OCI-LY7 (cell line): ENCODE results near the gene ZNF532. TPM values are rescaled to one million over a fixed set of nuclear protein-coding genes. Genes with fewer than 3 reads are reported as not detected.

ENCODE experiments used
- BruUV-seq: library from RNA; stranded (reverse); fragments of 400-500 nt; replicated peaks from 2 replicates; lab custom pipeline; 2021; lab: Mats Ljungman, UMichigan
- CTCF ChIA-PET: fragments of 300-600 bp; sonication (Branson Sonifier 250); formaldehyde crosslinking; loops from one replicate; lab custom pipeline; 2022; ENCODE audit warnings: antibody characterized with exemption; ENCODE audit not compliant: unreplicated experiment; lab: Charles Lee
- POLR2A ChIA-PET: fragments of 300-600 bp; sonication (Branson Sonifier 250); formaldehyde crosslinking; loops from one replicate; lab custom pipeline; 2022; ENCODE audit warnings: antibody characterized with exemption; lab: Charles Lee
- DNase-seq: peaks from one replicate; pipeline ENCODE4 v3.0.0-alpha.2; 2015; ENCODE audit warnings: low spot score
- H2AFZ ChIP-seq: fragments of 200-600 bp; sonication (generic), shearing (Covaris generic); 2 replicates; pipeline ENCODE4 v1.6.1; 2014; ENCODE audit warnings: mild to moderate bottlenecking, antibody characterized with exemption, low read length, moderate library complexity
- H3K27ac ChIP-seq: fragments of 200-600 bp; sonication (generic); 2 replicates; pipeline ENCODE4 v1.5.1; 2014; ENCODE audit warnings: mixed run types, low read depth, mild to moderate bottlenecking, moderate library complexity, low read length, inconsistent platforms; ENCODE audit not compliant: poor library complexity, severe bottlenecking
- H3K36me3 ChIP-seq: fragments of 200-600 bp; sonication (generic); 2 replicates; pipeline ENCODE4 v1.6.1; 2014; ENCODE audit warnings: mild to moderate bottlenecking, antibody characterized with exemption, low read length, moderate library complexity, mixed read lengths; ENCODE audit not compliant: insufficient read depth
- H3K4me1 ChIP-seq: fragments of 200-600 bp; sonication (generic); 2 replicates; pipeline ENCODE4 v1.5.1; 2014; ENCODE audit warnings: mild to moderate bottlenecking, low read length; ENCODE audit not compliant: insufficient read depth, poor library complexity, severe bottlenecking
- H3K4me2 ChIP-seq: fragments of 200-600 bp; sonication (generic); 2 replicates; pipeline ENCODE4 v1.6.1; 2014; ENCODE audit warnings: mild to moderate bottlenecking, low read length
- H3K4me3 ChIP-seq: fragments of 200-600 bp; sonication (generic); 2 replicates; pipeline ENCODE4 v1.5.1; 2014; ENCODE audit warnings: mild to moderate bottlenecking, low read depth, low read length; ENCODE audit not compliant: poor library complexity, severe bottlenecking
- H3K79me2 ChIP-seq: fragments of 200-600 bp; sonication (generic); 2 replicates; pipeline ENCODE4 v1.6.1; 2016; ENCODE audit warnings: low read depth, mild to moderate bottlenecking, low read length, moderate library complexity, mixed read lengths; ENCODE audit not compliant: insufficient read depth
- H3K9me2 ChIP-seq: fragments of 200-600 bp; sonication (generic); 2 replicates; pipeline ENCODE4 v1.6.1; 2016; ENCODE audit warnings: mild to moderate bottlenecking, low read length, mixed read lengths; ENCODE audit not compliant: insufficient read depth
- H3K9me3 ChIP-seq: fragments of 200-600 bp; sonication (generic); 2 replicates; pipeline ENCODE4 v1.6.1; 2014; ENCODE audit warnings: mild to moderate bottlenecking, mixed run types, low read length, mixed read lengths
- H4K20me1 ChIP-seq: fragments of 200-600 bp; sonication (generic); 2 replicates; pipeline ENCODE4 v1.6.1; 2014; ENCODE audit warnings: mild to moderate bottlenecking, antibody characterized with exemption, low read length, moderate library complexity, mixed read lengths; ENCODE audit not compliant: insufficient read depth
- CTCF ChIP-seq: fragments of 200-600 bp; sonication (generic); conservative IDR thresholded peaks from 2 replicates; pipeline ENCODE4 v1.5.1; 2014; ENCODE audit warnings: mild to moderate bottlenecking, antibody characterized with exemption, low read length, moderate library complexity, mixed read lengths
- EZH2phosphoT487 ChIP-seq: fragments of 200-600 bp; sonication (generic); IDR thresholded peaks from 2 replicates; pipeline ENCODE4 v1.6.1; 2018; ENCODE audit warnings: low read depth, borderline replicate concordance, mild to moderate bottlenecking, mixed run types, antibody characterized with exemption, low read length, moderate library complexity, mixed read lengths
- intact Hi-C: fragments of 100-400 bp; cut with micrococcal nuclease; formaldehyde crosslinking; loops from one replicate; pipeline ENCODE4 v1.10.0; 2022; ENCODE audit not compliant: unreplicated experiment
- total RNA-seq, 2 experiments: library from RNA; depleted of rRNA in 1 of 2; stranded (reverse); fragments of >200 nt in 1 of 2; shearing (Covaris generic) in 1 of 2; gene quantifications; 2 replicates each; pipeline ENCODE4 v1.2.3, GENCODE V29; 2014 to 2022

Gene ZNF532
- total RNA-seq, 2 experiments from 2014 or later = 10.4 to 18.7 TPM

- no TSS peak for BruUV-seq
- H3K27ac ChIP-seq = no peak overlapping the region
- no peaks in the 10 kb centered on the region for H3K9me3 ChIP-seq
- no peaks in the 10 kb centered on the region for H3K4me1 ChIP-seq
- DNase-seq = no peak
- intact Hi-C loops = no loop called here
- no peaks in the 10 kb centered on the region for H3K9me2 ChIP-seq
- no peaks in the 10 kb centered on the region for H3K36me3 ChIP-seq
- no peak overlapping the region for H2AFZ ChIP-seq
- H3K4me3 ChIP-seq = no peak overlapping the region
- no peak overlapping the region for H3K4me2 ChIP-seq
- CTCF ChIA-PET = no interaction called here
- POLR2A ChIA-PET = no interaction called here
- no peaks in the 10 kb centered on the region for H3K79me2 ChIP-seq
- no peaks in the 10 kb centered on the region for H4K20me1 ChIP-seq
- TF ChIP-seq EZH2phosphoT487 (no peak), CTCF (no peak)
Observed at GRCh38 chr18:58992301-58993231, 127.9 kb downstream of the ZNF532 start.

DNA sequence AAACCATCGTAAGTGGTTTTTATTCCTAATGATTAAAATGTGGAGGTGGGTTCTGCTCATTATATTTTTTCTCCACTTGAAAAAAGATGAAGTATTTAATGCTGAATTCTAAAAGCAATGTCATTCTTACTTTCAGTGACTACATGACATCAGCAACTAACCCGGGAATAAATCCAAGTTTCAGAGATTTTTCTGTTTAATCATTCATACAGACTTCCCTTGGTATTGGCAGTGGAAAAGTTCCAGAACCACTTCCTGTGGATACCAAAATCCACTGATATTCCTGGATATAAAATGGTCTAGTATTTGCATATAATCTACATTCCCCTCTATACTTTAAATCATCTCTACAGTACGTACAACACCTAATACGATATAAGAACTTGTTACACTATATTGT, 128.6 kb downstream of the ZNF532 start:
- no peaks in the 10 kb centered on the region for H4K20me1 ChIP-seq
- no peak overlapping the region for H3K27ac ChIP-seq
- no peaks in the 10 kb centered on the region for H3K36me3 ChIP-seq
- no peak overlapping the region for H2AFZ ChIP-seq
- no peaks in the 10 kb centered on the region for H3K9me2 ChIP-seq
- no peak overlapping the region for H3K4me3 ChIP-seq
- no peak for DNase-seq
- no peaks in the 10 kb centered on the region for H3K79me2 ChIP-seq
- H3K4me1 ChIP-seq = peaks cover 1% of the 10 kb centered on the region
- POLR2A ChIA-PET = no interaction called here
- CTCF ChIA-PET = no interaction called here
- no peaks in the 10 kb centered on the region for H3K9me3 ChIP-seq
- intact Hi-C loops = no loop called here
- TF ChIP-seq CTCF = no peak
- BruUV-seq = no TSS peak
- H3K4me2 ChIP-seq = no peak overlapping the region

GRCh38 chr18:58995663-58996062, 131.0 kb downstream of the ZNF532 start:
- no peak overlapping the region for H3K4me3 ChIP-seq
- ChIA-PET POLR2A (no interaction called here), CTCF (no interaction called here)

More at GRCh38 chr18:58995663-58996062, 131.0 kb downstream of the ZNF532 start:
- Histone ChIP-seq H3K79me2 (no peaks in the 10 kb centered on the region), H4K20me1 (no peaks in the 10 kb centered on the region), H3K4me1 (peaks cover 15% of the 10 kb centered on the region), H3K9me2 (no peaks in the 10 kb centered on the region), H3K36me3 (no peaks in the 10 kb centered on the region), H2AFZ (no peak overlapping the region), H3K27ac (no peak overlapping the region), H3K4me2 (no peak overlapping the region), H3K9me3 (no peaks in the 10 kb centered on the region)
- no peak for TF ChIP-seq CTCF
- TF ChIP-seq EZH2phosphoT487 = no peak
- no TSS peak for BruUV-seq
- intact Hi-C loops = no loop called here
- DNase-seq = no peak
